ENCODE data around the gene MPDZ. TPM values are rescaled to one million over a fixed set of nuclear protein-coding genes. Genes with fewer than 3 reads are reported as not detected.

Gene MPDZ
- total RNA-seq = 62.6 TPM

GRCh38 chr9:13279284-13280141 lies at the start of gene MPDZ:
Gene MPDZ, minus strand, starts transcription at chr9:13279692. Its CDS starts 29,377 bp downstream, at chr9:13250315.
- ATAC-seq (peak; percentile 88), DNase-seq (ENCODE audit: low spot score) (peak; percentile 75)

GRCh38 chr9:13324988-13325387 lies 45.5 kb upstream of the MPDZ start:
- no peak for DNase-seq (ENCODE audit: low spot score)
- no peak for ATAC-seq

- DNase-seq (ENCODE audit: low spot score) (no peak), ATAC-seq (no peak)
These were observed 43.5 kb upstream of the MPDZ start for GRCh38 chr9:13322828-13323550.

- DNase-seq (ENCODE audit: low spot score) = no peak
- ATAC-seq = no peak
These were observed 38.5 kb upstream of the MPDZ start for GRCh38 chr9:13318027-13318426.

- DNase-seq (ENCODE audit: low spot score) (no peak), ATAC-seq (no peak)
These were observed 17.5 kb upstream of the MPDZ start for GRCh38 chr9:13296972-13297371.

GRCh38 chr9:13295556-13295955 lies 16.1 kb upstream of the MPDZ start:
- DNase-seq (ENCODE audit: low spot score) (no peak), ATAC-seq (no peak)

- ATAC-seq (no peak), DNase-seq (ENCODE audit: low spot score) (no peak)
These were observed 13.3 kb upstream of the MPDZ start for GRCh38 chr9:13292782-13293181.

- no peak for ATAC-seq
- no peak for DNase-seq (ENCODE audit: low spot score)
These were observed 12.7 kb upstream of the MPDZ start for GRCh38 chr9:13292158-13292557.

- ATAC-seq (no peak), DNase-seq (ENCODE audit: low spot score) (no peak)
These were observed 12.2 kb upstream of the MPDZ start for GRCh38 chr9:13291718-13292117.

GRCh38 chr9:13284011-13284410 lies 4.5 kb upstream of the MPDZ start:
- no peak for DNase-seq (ENCODE audit: low spot score)

GRCh38 chr9:13282998-13283397 lies 3.5 kb upstream of the MPDZ start:
- ATAC-seq (no peak), DNase-seq (ENCODE audit: low spot score) (no peak)

More at GRCh38 chr9:13284011-13284410, 4.5 kb upstream of the MPDZ start:
- no peak for ATAC-seq

GRCh38 chr9:13281356-13282016 lies 2.0 kb upstream of the MPDZ start:
- ATAC-seq (no peak), DNase-seq (ENCODE audit: low spot score) (no peak)

- peak; percentile 50 for DNase-seq (ENCODE audit: low spot score)
- ATAC-seq = peak; percentile 53
These were observed 885 bp downstream of the MPDZ start for GRCh38 chr9:13278368-13279246.

GRCh38 chr9:13278023-13278367 lies 1.5 kb downstream of the MPDZ start:
- no peak for DNase-seq (ENCODE audit: low spot score)
- no peak for ATAC-seq

GRCh38 chr9:13274886-13275641 lies 4.4 kb downstream of the MPDZ start:
- peak; percentile 60 for ATAC-seq
- DNase-seq (ENCODE audit: low spot score) = no peak

- no peak for DNase-seq (ENCODE audit: low spot score)
- no peak for ATAC-seq
These were observed 8.8 kb downstream of the MPDZ start for GRCh38 chr9:13270734-13271133.

GRCh38 chr9:13269589-13270452 lies 9.7 kb downstream of the MPDZ start:
- DNase-seq (ENCODE audit: low spot score) = no peak
- no peak for ATAC-seq

- ATAC-seq (no peak), DNase-seq (ENCODE audit: low spot score) (no peak)
These were observed 11.0 kb downstream of the MPDZ start for GRCh38 chr9:13268469-13268868.

GRCh38 chr9:13267743-13268142 lies 11.7 kb downstream of the MPDZ start:
- ATAC-seq (peak; percentile 26), DNase-seq (ENCODE audit: low spot score) (no peak)
